SK-N-MC (cell line): ENCODE measurements around the gene ARL4D.

Experiments used
- DNase-seq: peaks from one replicate; pipeline ENCODE4 v3.0.0-alpha.2; 2011; ENCODE audit warnings: low read depth, low spot score
- H3K27ac ChIP-seq: fragments of 200-600 bp; sonication (generic); 2 replicates; pipeline ENCODE4 v1.5.1; 2016; ENCODE audit warnings: mixed run types
- H3K36me3 ChIP-seq: fragments of 200-600 bp; sonication (generic); 2 replicates; pipeline ENCODE4 v1.6.1; 2017; ENCODE audit warnings: antibody characterized with exemption, low read length, mixed read lengths; ENCODE audit not compliant: insufficient read depth
- H3K4me3 ChIP-seq: fragments of 200-600 bp; sonication (generic); 2 replicates; pipeline ENCODE4 v1.5.1; 2016
- H3K9ac ChIP-seq: fragments of 200-600 bp; sonication (generic); 2 replicates; pipeline ENCODE4 v1.8.0; 2017; ENCODE audit warnings: mixed run types, mixed read lengths; ENCODE audit not compliant: insufficient read length
- H3K9me3 ChIP-seq: fragments of 200-600 bp; sonication (generic); 2 replicates; pipeline ENCODE4 v1.6.1; 2017; ENCODE audit warnings: low read depth, mild to moderate bottlenecking, antibody characterized with exemption, low read length, moderate library complexity, mixed read lengths
- EZH2 ChIP-seq: fragments of 200-600 bp; sonication (generic); IDR thresholded peaks from one replicate; pipeline ENCODE4 v1.6.1; 2017; ENCODE audit warnings: antibody characterized with exemption
- FOXP2 ChIP-seq: optimal IDR thresholded peaks from 2 replicates; pipeline ENCODE3; 2011; ENCODE audit warnings: mild to moderate bottlenecking, moderate library complexity; ENCODE audit not compliant: insufficient read depth; ENCODE audit errors: extremely low read length, control extremely low read depth
- POLR2AphosphoS5 ChIP-seq: IDR thresholded peaks from 2 replicates; pipeline ENCODE4 v1.6.1; 2012; ENCODE audit warnings: mild to moderate bottlenecking, low read depth, low read length, borderline replicate concordance

Gene ARL4D

GRCh38 chr17:43449470-43450248 is 50.9 kb downstream of the ARL4D start:
- H3K4me3 ChIP-seq = no peak overlapping the region
- H3K36me3 ChIP-seq = no peaks in the 10 kb centered on the region
- DNase-seq = no peak
- H3K27ac ChIP-seq = no peak overlapping the region
- H3K9ac ChIP-seq = no peak overlapping the region
- no peaks in the 10 kb centered on the region for H3K9me3 ChIP-seq
- TF ChIP-seq EZH2 (no peak), POLR2AphosphoS5 (no peak), FOXP2 (no peak)
